ENCODE measurements around the gene CYP46A1. TPM values are rescaled to one million over a fixed set of nuclear protein-coding genes. Genes with fewer than 3 reads are reported as not detected.

Gene CYP46A1
- total and polyA plus RNA-seq, 2 experiments from 2014 or later, result 0.47 to 1.7 TPM

GRCh38 chr14:99741227-99741976 lies 57.3 kb downstream of the CYP46A1 start:
- WGBS (ENCODE audit: low lambda C conversion rate, missing lambda C conversion rate), result 94% methylated on average over 14 of the region's 14 CpGs
- peaks cover 12% of the 10 kb centered on the region for H3K4me1 ChIP-seq (ENCODE audit: insufficient read depth)

GRCh38 chr14:99742074-99742473 lies 58.0 kb downstream of the CYP46A1 start:
- TF ChIP-seq EZH2phosphoT487 (IDR thresholded peaks at IDR 0.05; ENCODE audit: low read depth, severe bottlenecking, unreplicated experiment) (no peak), CTCF (IDR thresholded peaks at IDR 0.05; ENCODE audit: poor library complexity) (no peak), EZH2 (IDR thresholded peaks at IDR 0.05; ENCODE audit: borderline replicate concordance) (no peak)
- Histone ChIP-seq H3K4me2 (no peak overlapping the region), H3K4me1 (ENCODE audit: insufficient read depth) (peaks cover 12% of the 10 kb centered on the region), H3K9me2 (replicated peaks; ENCODE audit: insufficient read depth) (no peaks in the 10 kb centered on the region), H3K36me3 (replicated peaks; ENCODE audit: insufficient read depth, low read depth) (no peaks in the 10 kb centered on the region), H3K4me3 (no peak overlapping the region), H3K27me3 (no peaks in the 10 kb centered on the region), H4K20me1 (ENCODE audit: insufficient read depth, poor library complexity, severe bottlenecking) (no peaks in the 10 kb centered on the region), H3K27ac (no peak overlapping the region), H3K79me2 (no peaks in the 10 kb centered on the region), H3K9me3 (ENCODE audit: low read depth) (no peaks in the 10 kb centered on the region), H2AFZ (no peak overlapping the region)
- 94% methylated on average over 3 of the region's 3 CpGs for WGBS (ENCODE audit: low lambda C conversion rate, missing lambda C conversion rate)
- DNase-seq (ENCODE audit: low spot score), result no peak

More at GRCh38 chr14:99741227-99741976, 57.3 kb downstream of the CYP46A1 start:
- Histone ChIP-seq H3K4me2 (no peak overlapping the region), H2AFZ (no peak overlapping the region), H3K27ac (no peak overlapping the region), H3K27me3 (no peaks in the 10 kb centered on the region), H3K9me3 (ENCODE audit: low read depth) (no peaks in the 10 kb centered on the region), H3K36me3 (replicated peaks; ENCODE audit: insufficient read depth, low read depth) (no peaks in the 10 kb centered on the region), H3K9me2 (replicated peaks; ENCODE audit: insufficient read depth) (no peaks in the 10 kb centered on the region), H3K79me2 (no peaks in the 10 kb centered on the region), H4K20me1 (ENCODE audit: insufficient read depth, poor library complexity, severe bottlenecking) (no peaks in the 10 kb centered on the region), H3K4me3 (no peak overlapping the region)
- no peak for DNase-seq (ENCODE audit: low spot score)
- TF ChIP-seq CTCF (IDR thresholded peaks at IDR 0.05; ENCODE audit: poor library complexity) (no peak), EZH2phosphoT487 (IDR thresholded peaks at IDR 0.05; ENCODE audit: low read depth, severe bottlenecking, unreplicated experiment) (no peak), EZH2 (IDR thresholded peaks at IDR 0.05; ENCODE audit: borderline replicate concordance) (no peak)

- DNase-seq (ENCODE audit: low spot score), result no peak
- Histone ChIP-seq H3K4me1 (ENCODE audit: insufficient read depth) (peaks cover 8% of the 10 kb centered on the region), H3K27ac (no peak overlapping the region), H3K9me2 (replicated peaks; ENCODE audit: insufficient read depth) (no peaks in the 10 kb centered on the region), H3K4me3 (no peak overlapping the region), H3K79me2 (no peaks in the 10 kb centered on the region), H3K36me3 (replicated peaks; ENCODE audit: insufficient read depth, low read depth) (no peaks in the 10 kb centered on the region), H3K27me3 (no peaks in the 10 kb centered on the region), H4K20me1 (ENCODE audit: insufficient read depth, poor library complexity, severe bottlenecking) (no peaks in the 10 kb centered on the region), H3K4me2 (no peak overlapping the region), H2AFZ (no peak overlapping the region), H3K9me3 (ENCODE audit: low read depth) (no peaks in the 10 kb centered on the region)
- WGBS (ENCODE audit: low lambda C conversion rate, missing lambda C conversion rate), result 95% methylated on average over 25 of the region's 25 CpGs
- TF ChIP-seq CTCF (IDR thresholded peaks at IDR 0.05; ENCODE audit: poor library complexity), result no peak
- no peak for TF ChIP-seq EZH2 (IDR thresholded peaks at IDR 0.05; ENCODE audit: borderline replicate concordance)
- no peak for TF ChIP-seq EZH2phosphoT487 (IDR thresholded peaks at IDR 0.05; ENCODE audit: low read depth, severe bottlenecking, unreplicated experiment)
Observed at GRCh38 chr14:99742509-99743487, 58.7 kb downstream of the CYP46A1 start.

Data from hepatocyte (in vitro differentiated cells).